HFFc6 (cell line): ENCODE results near the gene MRPL36. TPM values are rescaled to one million over a fixed set of nuclear protein-coding genes. Genes with fewer than 3 reads are reported as not detected.

Experiments used
- DNase-seq: peaks from one replicate; pipeline ENCODE4 v3.0.0-alpha.2; 2018
- H3K27ac Mint-ChIP-seq: 2 replicates; pipeline ENCODE4 v1.8.0; 2020; ENCODE audit warnings: mild to moderate bottlenecking, mixed read lengths
- H3K27me3 Mint-ChIP-seq: 2 replicates; pipeline ENCODE4 v1.8.0; 2021; ENCODE audit warnings: mild to moderate bottlenecking, moderate library complexity, mixed read lengths; ENCODE audit not compliant: insufficient read depth
- H3K36me3 Mint-ChIP-seq: 2 replicates; pipeline ENCODE4 v1.8.0; 2021; ENCODE audit warnings: low read depth, mixed read lengths
- H3K4me1 Mint-ChIP-seq: 2 replicates; pipeline ENCODE4 v1.8.0; 2020; ENCODE audit warnings: low read depth, mixed read lengths
- H3K4me3 Mint-ChIP-seq: 2 replicates; pipeline ENCODE4 v1.8.0; 2020; ENCODE audit warnings: mild to moderate bottlenecking, moderate library complexity, mixed read lengths
- H3K9me3 Mint-ChIP-seq: 2 replicates; pipeline ENCODE4 v1.8.0; 2020; ENCODE audit warnings: mild to moderate bottlenecking, mixed read lengths
- total RNA-seq, 6 experiments: library from RNA; stranded (reverse); fragmentation: NEBNext Ultra II Directional; extraction: Animal tissue kit (Norgen Biotek cat#: 25700); gene quantifications; 2 replicates in 1 of 6; 3 replicates in 5 of 6; pipeline ENCODE4 v1.2.3, GENCODE V29; 2021
- TF ChIP-seq, protein P1 (sequence below): fragments of 200-600 bp; sonication (generic); IDR thresholded peaks from 2 replicates; pipeline ENCODE4 v1.5.0; 2021; ENCODE audit warnings: antibody characterized with exemption, mild to moderate bottlenecking

Gene MRPL36
- total RNA-seq, 6 experiments from 2014 or later, result 67.8 to 87.1 (median 74.9) TPM

DNA sequence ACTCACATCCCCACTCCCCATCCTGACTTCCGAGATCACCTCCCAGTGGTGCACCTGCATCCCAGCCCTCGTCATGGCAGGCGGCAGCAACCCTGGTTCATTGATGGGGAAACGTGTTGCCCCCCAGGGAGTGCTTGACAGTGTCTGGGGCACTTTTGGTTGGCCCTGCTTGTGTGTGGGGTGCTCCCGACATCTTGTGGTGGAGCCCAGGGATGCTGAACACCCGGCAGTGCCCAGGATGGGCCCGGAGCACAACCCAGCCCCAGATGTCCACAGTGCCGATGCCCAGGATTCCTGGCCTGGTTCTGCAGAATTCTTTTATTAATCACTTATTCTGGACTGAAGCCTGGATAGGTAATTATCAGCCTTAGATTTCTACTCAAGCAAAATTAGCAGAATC, 3.7 kb downstream of the MRPL36 start:
- H3K27ac Mint-ChIP-seq, result no peak overlapping the region
- H3K27me3 Mint-ChIP-seq, result no peaks in the 10 kb centered on the region; the same call in 1 of the 2 replicates
- no peak overlapping the region for H3K4me3 Mint-ChIP-seq
- peaks cover 67% of the 10 kb centered on the region for H3K4me1 Mint-ChIP-seq
- DNase-seq, result no peak
- TF ChIP-seq, protein P1, sequence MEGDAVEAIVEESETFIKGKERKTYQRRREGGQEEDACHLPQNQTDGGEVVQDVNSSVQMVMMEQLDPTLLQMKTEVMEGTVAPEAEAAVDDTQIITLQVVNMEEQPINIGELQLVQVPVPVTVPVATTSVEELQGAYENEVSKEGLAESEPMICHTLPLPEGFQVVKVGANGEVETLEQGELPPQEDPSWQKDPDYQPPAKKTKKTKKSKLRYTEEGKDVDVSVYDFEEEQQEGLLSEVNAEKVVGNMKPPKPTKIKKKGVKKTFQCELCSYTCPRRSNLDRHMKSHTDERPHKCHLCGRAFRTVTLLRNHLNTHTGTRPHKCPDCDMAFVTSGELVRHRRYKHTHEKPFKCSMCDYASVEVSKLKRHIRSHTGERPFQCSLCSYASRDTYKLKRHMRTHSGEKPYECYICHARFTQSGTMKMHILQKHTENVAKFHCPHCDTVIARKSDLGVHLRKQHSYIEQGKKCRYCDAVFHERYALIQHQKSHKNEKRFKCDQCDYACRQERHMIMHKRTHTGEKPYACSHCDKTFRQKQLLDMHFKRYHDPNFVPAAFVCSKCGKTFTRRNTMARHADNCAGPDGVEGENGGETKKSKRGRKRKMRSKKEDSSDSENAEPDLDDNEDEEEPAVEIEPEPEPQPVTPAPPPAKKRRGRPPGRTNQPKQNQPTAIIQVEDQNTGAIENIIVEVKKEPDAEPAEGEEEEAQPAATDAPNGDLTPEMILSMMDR, result no peak
- H3K9me3 Mint-ChIP-seq, result peaks cover 9% of the 10 kb centered on the region; the same call in 1 of the 2 replicates
- peaks cover 35% of the 10 kb centered on the region for H3K36me3 Mint-ChIP-seq

DNA sequence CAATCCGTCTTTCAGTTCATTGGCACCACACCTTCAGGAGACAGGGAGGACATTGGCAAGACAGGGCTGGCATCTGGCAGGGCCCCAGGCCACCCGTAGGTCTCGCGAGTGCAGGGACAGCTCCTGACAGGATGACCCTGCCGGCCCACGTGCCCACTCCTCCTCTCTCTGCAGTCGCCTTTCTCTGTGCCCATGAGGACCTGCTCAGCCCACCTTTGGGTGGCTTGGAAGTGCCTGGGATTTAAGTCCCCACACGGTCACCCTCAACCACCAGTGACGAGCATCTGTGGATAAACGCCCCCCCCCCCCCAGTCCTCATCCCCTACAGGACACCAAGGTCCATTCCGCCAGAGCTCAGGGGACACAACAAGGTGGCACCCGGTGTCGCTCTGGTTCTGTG, 4.1 kb downstream of the MRPL36 start:
- Mint-ChIP-seq H3K9me3 (peaks cover 5% of the 10 kb centered on the region; the same call in 1 of the 2 replicates), H3K36me3 (peaks cover 35% of the 10 kb centered on the region), H3K4me1 (peaks cover 67% of the 10 kb centered on the region), H3K27me3 (no peaks in the 10 kb centered on the region; the same call in 1 of the 2 replicates), H3K27ac (peak overlapping the region; percentile 50), H3K4me3 (no peak overlapping the region)
- TF ChIP-seq, protein P1, result no peak
- no peak for DNase-seq

- H3K9me3 Mint-ChIP-seq, result peaks cover 3% of the 10 kb centered on the region; the same call in 1 of the 2 replicates
- no peak for DNase-seq
- peaks cover 67% of the 10 kb centered on the region for H3K4me1 Mint-ChIP-seq
- H3K4me3 Mint-ChIP-seq, result no peak overlapping the region
- H3K36me3 Mint-ChIP-seq, result peaks cover 33% of the 10 kb centered on the region
- TF ChIP-seq, protein P1, result no peak
- no peaks in the 10 kb centered on the region; the same call in 1 of the 2 replicates for H3K27me3 Mint-ChIP-seq
- H3K27ac Mint-ChIP-seq, result peak overlapping the region; percentile 50
These were observed 4.7 kb downstream of the MRPL36 start for GRCh38 chr5:1794901-1795290.

DNA sequence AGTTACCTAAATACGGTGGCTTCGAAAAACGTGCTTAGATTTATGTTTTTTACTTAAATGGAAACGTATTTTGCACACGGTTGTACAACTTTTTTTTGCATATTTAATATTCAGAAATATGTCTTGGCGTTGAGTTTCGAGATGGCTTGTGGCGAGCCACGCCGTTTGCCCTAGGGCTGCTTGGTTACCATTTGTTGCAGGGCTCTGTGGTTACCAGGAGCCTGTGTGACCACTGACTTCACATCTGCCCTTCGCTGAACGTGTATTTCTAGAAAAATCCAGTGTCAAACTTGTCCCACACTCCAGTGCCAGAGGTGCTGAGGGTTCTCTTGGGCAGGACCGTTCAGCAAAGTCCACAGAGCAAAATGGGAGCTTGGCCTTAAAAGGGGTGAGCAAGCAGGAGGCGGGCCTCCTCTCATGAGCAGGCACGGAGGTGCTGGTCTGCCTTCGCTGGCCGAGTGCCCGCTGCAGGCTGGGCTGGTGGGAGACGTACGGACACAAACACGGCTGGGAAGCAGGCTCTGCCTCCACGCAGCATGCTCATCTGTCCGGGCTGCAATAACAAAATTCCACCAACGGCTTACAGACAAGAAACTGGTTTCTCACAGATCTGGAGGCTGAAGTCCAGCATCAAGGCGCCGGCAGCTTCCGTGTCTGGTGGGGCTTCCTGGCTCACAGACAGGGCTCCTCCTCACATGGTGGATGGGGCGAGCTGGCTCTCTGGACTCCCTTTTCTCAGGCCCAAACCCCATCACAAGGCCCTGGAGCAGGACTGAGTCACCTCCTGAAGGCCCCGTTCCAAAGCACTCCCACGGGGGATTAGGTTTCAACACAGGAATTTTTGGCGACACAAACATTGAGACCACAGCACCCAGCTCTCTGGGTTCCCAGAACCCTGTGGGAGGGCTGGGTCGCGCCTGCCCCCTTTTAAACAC, 5.4 kb downstream of the MRPL36 start:
- H3K4me3 Mint-ChIP-seq, result no peak overlapping the region; the same call in 1 of the 2 replicates
- H3K27ac Mint-ChIP-seq, result peak overlapping the region; percentile 50
- peaks cover 3% of the 10 kb centered on the region for H3K27me3 Mint-ChIP-seq
- H3K4me1 Mint-ChIP-seq, result peaks cover 70% of the 10 kb centered on the region
- TF ChIP-seq, protein P1, result no peak
- H3K9me3 Mint-ChIP-seq, result no peaks in the 10 kb centered on the region
- peaks cover 30% of the 10 kb centered on the region for H3K36me3 Mint-ChIP-seq
- DNase-seq, result peak; percentile 70

DNA sequence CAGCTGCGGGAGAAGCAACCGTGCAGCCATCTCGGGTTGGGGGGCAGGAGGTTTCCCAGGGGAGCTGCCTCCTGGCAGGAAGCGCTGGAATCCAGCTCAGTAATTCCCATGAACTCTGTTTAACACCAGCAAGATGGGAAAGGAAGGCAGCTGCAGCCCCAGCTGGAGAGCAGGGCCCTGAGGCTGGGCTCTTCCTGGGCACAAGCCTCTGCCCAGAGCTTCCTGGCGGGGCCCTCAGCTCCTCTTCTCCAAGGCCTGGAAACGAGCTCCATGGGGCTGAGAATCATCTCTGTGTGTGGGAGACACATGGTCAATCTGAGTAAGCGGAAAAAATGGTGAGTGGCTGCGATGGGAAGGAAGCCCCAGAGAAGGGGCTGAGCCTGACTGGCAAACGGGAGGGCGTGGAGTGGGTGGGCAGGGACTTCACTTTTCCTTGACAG, 6.3 kb downstream of the MRPL36 start:
- H3K27me3 Mint-ChIP-seq, result peaks cover 3% of the 10 kb centered on the region
- H3K27ac Mint-ChIP-seq, result peak overlapping the region; percentile 94
- H3K4me1 Mint-ChIP-seq, result peaks cover 70% of the 10 kb centered on the region
- TF ChIP-seq, protein P1, result no peak
- no peaks in the 10 kb centered on the region for H3K9me3 Mint-ChIP-seq
- no peak for DNase-seq
- H3K36me3 Mint-ChIP-seq, result peaks cover 26% of the 10 kb centered on the region
- peak overlapping the region; percentile 72 for H3K4me3 Mint-ChIP-seq
